Activated CD8-positive, alpha-beta T cell treated with anti-CD3 and anti-CD28 coated beads, Interleukin-2, amount 10 ng/mL, durations not matched to agents 7 days and 5 days (primary cell): ENCODE results near the gene CUBN. TPM values are rescaled to one million over a fixed set of nuclear protein-coding genes. Genes with fewer than 3 reads are reported as not detected.

Experiments
- ATAC-seq: fragments of 150-1000 bp; cut with Tn5 transposase; one replicate; pipeline ENCODE4 v1.10.0; 2021; ENCODE audit warnings: moderate library complexity
- CTCF ChIA-PET: fragments of 350-600 bp; sonication (Branson Sonifier 250); formaldehyde crosslinking; loops from one replicate; lab custom pipeline; 2021; ENCODE audit warnings: antibody characterized with exemption; lab: Charles Lee
- POLR2A ChIA-PET: fragments of 350-600 bp; sonication (Branson Sonifier 250); formaldehyde crosslinking; loops from one replicate; lab custom pipeline; 2021; ENCODE audit warnings: antibody characterized with exemption; lab: Charles Lee
- DNase-seq: peaks from one replicate; pipeline ENCODE4 v3.0.0-alpha.2; 2020
- H3K27ac Mint-ChIP-seq: one replicate; pipeline ENCODE4 v1.8.0; 2021; ENCODE audit warnings: mild to moderate bottlenecking, mixed read lengths
- H3K27me3 Mint-ChIP-seq: one replicate; pipeline ENCODE4 v1.8.0; 2021; ENCODE audit warnings: low read depth, mixed read lengths
- H3K36me3 Mint-ChIP-seq: one replicate; pipeline ENCODE4 v1.8.0; 2021; ENCODE audit warnings: low read depth, mixed read lengths
- H3K4me1 Mint-ChIP-seq: one replicate; pipeline ENCODE4 v1.8.0; 2021; ENCODE audit warnings: low read depth, mixed read lengths
- H3K4me3 Mint-ChIP-seq: one replicate; pipeline ENCODE4 v1.8.0; 2021; ENCODE audit warnings: mild to moderate bottlenecking, mixed read lengths
- H3K9me3 Mint-ChIP-seq: one replicate; pipeline ENCODE4 v1.8.0; 2022; ENCODE audit warnings: mixed read lengths; ENCODE audit not compliant: insufficient read depth
- total RNA-seq, 2 experiments: library from RNA; stranded (reverse); gene quantifications; one replicate each; pipeline ENCODE4 v1.2.3, GENCODE V29; 2021

Gene CUBN
- total RNA-seq, 2 experiments from 2014 or later, result 0.68 to 1.2 TPM

DNA sequence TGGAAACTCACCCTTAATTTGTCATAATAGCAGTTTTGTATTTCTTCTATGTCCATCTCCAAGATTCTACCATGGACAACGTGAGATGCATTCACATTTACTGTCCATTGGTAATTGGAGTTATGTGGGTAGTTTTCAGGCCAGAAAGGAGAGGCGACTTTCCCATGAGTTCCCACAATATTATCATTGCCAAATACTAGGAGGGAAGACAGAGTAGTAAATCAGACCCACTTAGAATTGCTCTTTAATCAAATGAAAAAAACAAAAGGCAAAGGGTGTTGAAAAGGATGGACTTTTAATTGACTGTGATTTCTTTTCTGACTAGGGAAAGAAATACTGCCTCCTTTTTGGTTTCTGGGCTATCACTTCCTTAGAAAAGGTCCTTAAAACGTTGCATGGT lies 190.7 kb downstream of the CUBN start:
- DNase-seq (no peak), ATAC-seq (no peak)
- POLR2A ChIA-PET, result no interaction called here
- Mint-ChIP-seq H3K4me3 (no peak overlapping the region), H3K27me3 (no peaks in the 10 kb centered on the region), H3K27ac (no peak overlapping the region), H3K4me1 (no peaks in the 10 kb centered on the region), H3K36me3 (no peaks in the 10 kb centered on the region), H3K9me3 (no peaks in the 10 kb centered on the region)
- CTCF ChIA-PET, result no interaction called here

- POLR2A ChIA-PET, result interaction anchor here (0.7 kb wide), 1 partner anchor 204 kb away, joined by 3 read pairs; no protein-coding TSS in a partner anchor
- H3K4me1 Mint-ChIP-seq, result no peaks in the 10 kb centered on the region
- no peak for ATAC-seq
- no peaks in the 10 kb centered on the region for H3K36me3 Mint-ChIP-seq
- H3K9me3 Mint-ChIP-seq, result no peaks in the 10 kb centered on the region
- no peak overlapping the region for H3K27ac Mint-ChIP-seq
- H3K4me3 Mint-ChIP-seq, result no peak overlapping the region
- DNase-seq, result no peak
- CTCF ChIA-PET, result no interaction called here
- no peaks in the 10 kb centered on the region for H3K27me3 Mint-ChIP-seq
These were observed 195.2 kb downstream of the CUBN start for GRCh38 chr10:16934461-16934860.

DNA sequence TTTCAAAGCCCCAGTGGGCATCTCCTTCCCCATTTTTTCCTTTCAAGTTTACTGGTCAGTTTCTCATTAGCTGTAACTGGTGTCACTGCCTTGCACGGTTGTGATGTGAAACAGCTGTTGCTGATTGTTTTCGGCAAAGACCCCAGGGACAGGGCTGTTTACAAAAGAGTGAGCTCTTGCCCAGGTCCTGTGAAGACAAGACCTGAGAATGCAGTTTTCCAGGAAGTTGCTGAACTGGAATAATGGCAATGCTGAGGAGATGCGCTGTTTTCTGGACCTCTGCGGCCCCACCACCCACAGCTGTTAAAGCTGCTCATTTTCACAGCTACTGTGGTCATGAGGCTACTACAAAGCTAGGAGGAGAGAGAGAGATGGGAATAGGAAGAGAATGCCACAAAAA lies 195.8 kb downstream of the CUBN start:
- H3K27ac Mint-ChIP-seq, result no peak overlapping the region
- CTCF ChIA-PET, result no interaction called here
- no peaks in the 10 kb centered on the region for H3K36me3 Mint-ChIP-seq
- no peaks in the 10 kb centered on the region for H3K27me3 Mint-ChIP-seq
- H3K4me3 Mint-ChIP-seq, result no peak overlapping the region
- ATAC-seq (no peak), DNase-seq (no peak)
- no peaks in the 10 kb centered on the region for H3K4me1 Mint-ChIP-seq
- H3K9me3 Mint-ChIP-seq, result no peaks in the 10 kb centered on the region
- POLR2A ChIA-PET, result no interaction called here

DNA sequence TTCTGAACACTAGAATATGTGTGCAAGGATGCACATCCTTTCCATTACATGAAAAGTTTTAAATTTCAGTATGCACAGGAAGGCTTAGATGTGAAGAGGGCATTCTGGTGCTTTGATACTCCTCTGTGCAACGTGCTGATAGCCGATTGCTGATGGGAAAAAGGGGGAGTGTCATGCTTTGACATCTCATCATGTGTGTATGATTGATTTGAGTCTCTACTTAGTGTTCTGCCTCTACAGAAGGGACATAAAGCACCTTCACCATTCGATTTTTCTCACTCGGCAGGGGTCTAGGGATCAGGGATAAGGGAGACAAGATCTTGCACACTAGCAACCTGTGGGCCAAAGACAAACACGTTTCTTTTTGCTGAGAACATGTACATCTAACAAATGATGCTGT lies 197.7 kb downstream of the CUBN start:
- Mint-ChIP-seq H3K4me3 (no peak overlapping the region), H3K27ac (no peak overlapping the region), H3K27me3 (no peaks in the 10 kb centered on the region), H3K9me3 (no peaks in the 10 kb centered on the region), H3K4me1 (no peaks in the 10 kb centered on the region), H3K36me3 (no peaks in the 10 kb centered on the region)
- no peak for ATAC-seq
- DNase-seq, result no peak
- CTCF ChIA-PET, result no interaction called here
- POLR2A ChIA-PET, result no interaction called here

GRCh38 chr10:16930540-16930939 lies 199.1 kb downstream of the CUBN start:
- no peaks in the 10 kb centered on the region for H3K36me3 Mint-ChIP-seq
- no peak overlapping the region for H3K4me3 Mint-ChIP-seq
- CTCF ChIA-PET, result no interaction called here
- no peak overlapping the region for H3K27ac Mint-ChIP-seq
- DNase-seq (no peak), ATAC-seq (no peak)
- POLR2A ChIA-PET, result no interaction called here
- H3K4me1 Mint-ChIP-seq, result no peaks in the 10 kb centered on the region
- no peaks in the 10 kb centered on the region for H3K9me3 Mint-ChIP-seq
- H3K27me3 Mint-ChIP-seq, result no peaks in the 10 kb centered on the region

DNA sequence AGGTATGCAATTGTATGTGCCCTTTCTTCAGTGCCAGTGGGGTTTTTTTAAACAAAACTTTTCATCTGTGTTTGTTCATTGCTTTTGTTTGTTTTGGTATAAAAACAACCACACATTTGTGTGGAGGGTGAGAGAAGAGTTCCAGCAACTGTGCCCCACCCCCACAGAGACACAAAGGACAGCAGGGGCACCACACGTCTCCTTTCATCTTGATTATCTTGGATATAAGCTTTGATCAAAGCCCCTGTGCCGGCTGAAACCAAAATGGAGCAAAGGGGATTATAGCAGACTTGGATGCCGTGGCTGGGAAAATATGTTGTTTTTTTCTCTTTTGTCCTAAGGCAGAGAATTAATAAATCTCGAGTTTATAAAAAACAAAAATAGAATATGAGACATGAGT lies 200.5 kb downstream of the CUBN start:
- Mint-ChIP-seq H3K36me3 (no peaks in the 10 kb centered on the region), H3K4me1 (no peaks in the 10 kb centered on the region), H3K27ac (no peak overlapping the region), H3K27me3 (no peaks in the 10 kb centered on the region), H3K9me3 (no peaks in the 10 kb centered on the region), H3K4me3 (no peak overlapping the region)
- CTCF ChIA-PET, result no interaction called here
- POLR2A ChIA-PET, result no interaction called here
- DNase-seq (no peak), ATAC-seq (no peak)

DNA sequence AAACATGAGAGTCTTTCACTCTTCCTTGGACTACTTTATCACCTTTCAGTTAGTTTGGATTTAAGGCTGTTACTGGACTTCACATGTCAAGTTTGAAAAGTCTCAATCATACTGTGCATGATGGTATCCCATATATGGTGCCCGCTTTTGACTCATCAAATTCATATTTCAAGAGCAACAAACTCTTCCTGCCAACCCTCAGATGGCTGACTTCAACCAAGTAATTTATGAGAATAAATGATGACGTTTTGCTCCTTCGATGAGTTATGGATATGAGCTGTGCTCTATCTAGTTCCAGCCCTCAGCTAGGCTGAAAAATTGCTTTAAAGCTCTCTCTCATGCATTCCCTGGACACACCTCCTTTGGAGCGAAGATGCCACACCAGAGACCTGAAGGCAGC lies 202.1 kb downstream of the CUBN start:
- POLR2A ChIA-PET, result no interaction called here
- no peaks in the 10 kb centered on the region for H3K4me1 Mint-ChIP-seq
- H3K27ac Mint-ChIP-seq, result no peak overlapping the region
- no peak for DNase-seq
- H3K4me3 Mint-ChIP-seq, result no peak overlapping the region
- no peak for ATAC-seq
- H3K9me3 Mint-ChIP-seq, result no peaks in the 10 kb centered on the region
- CTCF ChIA-PET, result no interaction called here
- no peaks in the 10 kb centered on the region for H3K36me3 Mint-ChIP-seq
- H3K27me3 Mint-ChIP-seq, result no peaks in the 10 kb centered on the region

DNA sequence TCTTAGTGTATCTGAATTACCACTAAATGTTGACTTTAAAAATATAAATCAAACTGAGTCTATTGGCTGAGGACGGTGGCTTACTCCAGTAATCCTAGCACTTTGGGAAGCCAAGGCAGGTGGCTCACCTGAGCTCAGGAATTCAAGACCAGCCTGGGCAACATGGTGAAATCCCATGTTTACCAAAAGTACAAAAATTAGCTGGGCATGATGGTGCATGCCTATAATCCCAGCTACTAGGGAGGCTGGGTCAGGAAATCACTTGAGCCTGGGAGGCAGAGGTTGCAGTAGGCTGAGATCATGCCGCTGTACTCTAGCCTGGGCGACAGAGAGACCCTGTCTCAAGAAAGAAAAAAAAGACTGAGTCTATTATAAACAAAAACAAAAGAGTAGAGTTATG lies 205.9 kb downstream of the CUBN start:
- Mint-ChIP-seq H3K4me3 (no peak overlapping the region), H3K27ac (no peak overlapping the region), H3K9me3 (no peaks in the 10 kb centered on the region), H3K36me3 (no peaks in the 10 kb centered on the region), H3K27me3 (no peaks in the 10 kb centered on the region), H3K4me1 (no peaks in the 10 kb centered on the region)
- ChIA-PET POLR2A (no interaction called here), CTCF (no interaction called here)
- ATAC-seq (no peak), DNase-seq (no peak)

GRCh38 chr10:16923309-16923708 lies 206.3 kb downstream of the CUBN start:
- ATAC-seq, result no peak
- no peaks in the 10 kb centered on the region for H3K4me1 Mint-ChIP-seq
- DNase-seq, result no peak
- no peak overlapping the region for H3K27ac Mint-ChIP-seq
- H3K27me3 Mint-ChIP-seq, result no peaks in the 10 kb centered on the region
- POLR2A ChIA-PET, result no interaction called here
- H3K36me3 Mint-ChIP-seq, result no peaks in the 10 kb centered on the region
- CTCF ChIA-PET, result interaction anchor here (0.7 kb wide), 1 partner anchor 87 kb away, joined by 3 read pairs; no protein-coding TSS in a partner anchor
- H3K9me3 Mint-ChIP-seq, result no peaks in the 10 kb centered on the region
- H3K4me3 Mint-ChIP-seq, result no peak overlapping the region

- H3K9me3 Mint-ChIP-seq, result no peaks in the 10 kb centered on the region
- no peak overlapping the region for H3K27ac Mint-ChIP-seq
- POLR2A ChIA-PET, result no interaction called here
- DNase-seq (no peak), ATAC-seq (no peak)
- CTCF ChIA-PET, result no interaction called here
- no peaks in the 10 kb centered on the region for H3K4me1 Mint-ChIP-seq
- no peaks in the 10 kb centered on the region for H3K27me3 Mint-ChIP-seq
- peaks cover 1% of the 10 kb centered on the region for H3K36me3 Mint-ChIP-seq
- no peak overlapping the region for H3K4me3 Mint-ChIP-seq
These were observed 210.3 kb downstream of the CUBN start for GRCh38 chr10:16919121-16919982.

GRCh38 chr10:16916496-16916895 lies 213.1 kb downstream of the CUBN start:
- Mint-ChIP-seq H3K4me3 (no peak overlapping the region), H3K27ac (no peak overlapping the region), H3K9me3 (no peaks in the 10 kb centered on the region), H3K4me1 (no peaks in the 10 kb centered on the region), H3K36me3 (peaks cover 1% of the 10 kb centered on the region), H3K27me3 (no peaks in the 10 kb centered on the region)
- CTCF ChIA-PET, result interaction anchor here (1.1 to 1.3 kb wide), 2 partner anchors 50 to 210 kb away, joined by 3 read pairs; no protein-coding TSS in a partner anchor
- POLR2A ChIA-PET, result no interaction called here
- no peak for DNase-seq
- ATAC-seq, result no peak

DNA sequence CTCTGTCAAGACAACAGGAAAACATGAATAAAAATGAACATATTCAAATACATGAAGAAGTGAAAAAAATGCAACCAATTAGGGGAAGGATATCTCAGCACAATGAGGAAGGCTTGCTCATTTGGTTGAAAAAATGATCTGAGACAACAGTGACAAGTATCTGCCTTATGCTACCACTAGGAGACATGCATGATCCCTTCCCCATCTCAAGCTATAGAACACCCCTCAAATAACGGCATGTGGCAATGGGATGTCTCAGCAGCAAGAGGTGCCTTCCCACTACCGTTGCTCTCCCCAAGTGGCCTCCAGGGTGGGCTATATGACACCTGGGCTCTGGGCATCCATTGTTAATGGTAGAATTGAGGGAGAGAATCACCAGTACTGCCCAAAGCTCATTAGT lies 214.3 kb downstream of the CUBN start:
- Mint-ChIP-seq H3K27ac (no peak overlapping the region), H3K4me1 (peaks cover 8% of the 10 kb centered on the region), H3K4me3 (no peak overlapping the region), H3K9me3 (no peaks in the 10 kb centered on the region), H3K27me3 (no peaks in the 10 kb centered on the region), H3K36me3 (peaks cover 1% of the 10 kb centered on the region)
- ATAC-seq, result peak; percentile 30
- DNase-seq, result no peak
- ChIA-PET CTCF (interaction anchor here (1.1 to 1.3 kb wide), 2 partner anchors 51 to 211 kb away, joined by 3 read pairs; no protein-coding TSS in a partner anchor), POLR2A (no interaction called here)
